Activated T-cell treated with anti-CD3 and anti-CD28 coated beads, Interleukin-2, amount 50 U/mL, for 1 hour (primary cell): ENCODE results near the gene SPAG9.
"Not testable (repeated sequence)": the region's sequence is repeated elsewhere in the genome, so short reads cannot be mapped to it uniquely, and the experiment has no call there.

ENCODE experiments used
- DNase-seq: peaks from one replicate; pipeline ENCODE4 v3.0.0-alpha.2; 2020

Gene SPAG9

GRCh38 chr17:51128076-51128475 lies 7.4 kb upstream of the SPAG9 start:
- DNase-seq, result no peak

GRCh38 chr17:51124640-51125503 lies 4.2 kb upstream of the SPAG9 start:
- DNase-seq, result no peak

- not testable (repeated sequence) for DNase-seq
Observed at GRCh38 chr17:51122473-51123115, 1.9 kb upstream of the SPAG9 start.

GRCh38 chr17:51121620-51122472 lies 1.2 kb upstream of the SPAG9 start:
- DNase-seq, result peak; percentile 73

- no peak for DNase-seq
Observed at GRCh38 chr17:51120357-51120738, 320 bp downstream of the SPAG9 start.

GRCh38 chr17:51119415-51120356 lies 982 bp downstream of the SPAG9 start:
- peak; percentile 60 for DNase-seq

- no peak for DNase-seq
Observed at GRCh38 chr17:51118330-51119195, 2.1 kb downstream of the SPAG9 start.

- no peak for DNase-seq
Observed at GRCh38 chr17:51115179-51115578, 5.5 kb downstream of the SPAG9 start.

GRCh38 chr17:51112303-51113222 lies 8.1 kb downstream of the SPAG9 start:
- DNase-seq, result not testable (repeated sequence)

GRCh38 chr17:51107778-51108177 lies 12.9 kb downstream of the SPAG9 start:
- no peak for DNase-seq

- DNase-seq, result no peak
Observed at GRCh38 chr17:51103451-51103850, 17.2 kb downstream of the SPAG9 start.

GRCh38 chr17:51103050-51103449 lies 17.6 kb downstream of the SPAG9 start:
- DNase-seq, result no peak

GRCh38 chr17:51097708-51098446 lies 22.8 kb downstream of the SPAG9 start:
- DNase-seq, result peak; percentile 12

GRCh38 chr17:51091635-51092034 lies 29.0 kb downstream of the SPAG9 start:
- DNase-seq, result no peak

GRCh38 chr17:51088868-51089267 lies 31.8 kb downstream of the SPAG9 start:
- DNase-seq, result not testable (repeated sequence)

GRCh38 chr17:51088287-51088686 lies 32.4 kb downstream of the SPAG9 start:
- DNase-seq, result no peak

- DNase-seq, result no peak
Observed at GRCh38 chr17:51087072-51087757, 33.5 kb downstream of the SPAG9 start.

- DNase-seq, result no peak
Observed at GRCh38 chr17:51085150-51085805, 35.4 kb downstream of the SPAG9 start.
